ENCODE data around the gene TUBB1.

TUBB1 gene

GRCh38 chr20:59020938-59021551 lies 1.8 kb downstream of the TUBB1 start (continued):
- TF ChIP-seq PRDM10 (tag by site-specific recombination; IDR thresholded peaks at IDR 0.05) = peak; percentile 28; the same call in 1 of the 2 replicates
- no peak for TF ChIP-seq ZNF10 (tag by site-specific recombination; IDR thresholded peaks at IDR 0.05)
- no peak for TF ChIP-seq ZNF585B (tag by site-specific recombination; IDR thresholded peaks at IDR 0.05)
- no peak for TF ChIP-seq ZNF707 (tag by site-specific recombination; IDR thresholded peaks at IDR 0.05)
- no peak for TF ChIP-seq ZBTB7A (tag by site-specific recombination; IDR thresholded peaks at IDR 0.05; ENCODE audit: low read depth)

- H3K4me3 ChIP-seq (ENCODE audit: low read depth, low read length) = no peak overlapping the region
- ChIA-PET CTCF (interaction anchor here (0.6 to 1.6 kb wide), 2 partner anchors 9 to 152 kb away, joined by 3 to 4 read pairs; no protein-coding TSS in a partner anchor), POLR2A (interaction anchor here (0.7 to 2.0 kb wide), 3 partner anchors 9 to 115 kb away, joined by 4 to 10 read pairs (median 6); partner anchors contain the start of gene ATP5F1E)
- no peaks in the 10 kb centered on the region for H3K4me1 ChIP-seq (ENCODE audit: control insufficient read depth, insufficient read depth, low read length)
- no peaks in the 10 kb centered on the region for H3K9me3 ChIP-seq (ENCODE audit: control insufficient read depth, insufficient read depth, low read depth, low read length)
- TF ChIP-seq ZNF704 (tag by site-specific recombination; IDR thresholded peaks at IDR 0.05) (no peak), KLF17 (tag by site-specific recombination; IDR thresholded peaks at IDR 0.05) (no peak), ZNF324 (tag by site-specific recombination; IDR thresholded peaks at IDR 0.05) (no peak), KLF16 (tag by site-specific recombination; IDR thresholded peaks at IDR 0.05) (no peak), ZNF146 (tag by site-specific recombination; IDR thresholded peaks at IDR 0.05) (no peak), ZNF433 (tag by site-specific recombination; IDR thresholded peaks at IDR 0.05; ENCODE audit: low read depth) (no peak), ZNF777 (tag by site-specific recombination; IDR thresholded peaks at IDR 0.05; ENCODE audit: borderline replicate concordance) (no peak), ZNF664 (tag by site-specific recombination; IDR thresholded peaks at IDR 0.05) (no peak), ZNF169 (tag by site-specific recombination; IDR thresholded peaks at IDR 0.05) (no peak), ZNF747 (tag by site-specific recombination; IDR thresholded peaks at IDR 0.05) (no peak), ZNF677 (tag by site-specific recombination; IDR thresholded peaks at IDR 0.05) (no peak), ZNF416 (tag by site-specific recombination; IDR thresholded peaks at IDR 0.05) (no peak), ZNF18 (tag by site-specific recombination; IDR thresholded peaks at IDR 0.05) (no peak), ZNF610 (tag by site-specific recombination; IDR thresholded peaks at IDR 0.05; ENCODE audit: borderline replicate concordance) (no peak), ZSCAN16 (tag by site-specific recombination; IDR thresholded peaks at IDR 0.05) (no peak), ZNF623 (tag by site-specific recombination; IDR thresholded peaks at IDR 0.05) (no peak), MEIS1 (CRISPR knock-in tag; IDR thresholded peaks at IDR 0.05; ENCODE audit: borderline replicate concordance) (no peak), ZNF549 (tag by site-specific recombination; IDR thresholded peaks at IDR 0.05) (no peak)
- H3K27ac ChIP-seq (ENCODE audit: extremely low read depth, low read depth, low read length) = no peak overlapping the region
- H3K36me3 ChIP-seq (ENCODE audit: control insufficient read depth in 2 of 2, insufficient read depth in 1 of 2, low read length in 2 of 2) = peaks cover 7 to 52% of the 10 kb centered on the region in 2 experiments
Observed at GRCh38 chr20:59022754-59023153, 3.5 kb downstream of the TUBB1 start.
